Endothelial cell of umbilical vein (primary cell): ENCODE data around the gene TRPM3. TPM values are rescaled to one million over a fixed set of nuclear protein-coding genes. Genes with fewer than 3 reads are reported as not detected.

Experiments
- BruUV-seq: library from RNA; stranded (reverse); fragments of 400-500 nt; replicated peaks from 2 replicates; lab custom pipeline; 2021; lab: Mats Ljungman, UMichigan
- CTCF ChIA-PET: fragments of 300-600, 350-600 bp; sonication (Branson Sonifier 250); formaldehyde crosslinking; loops from one replicate; lab custom pipeline; 2021; ENCODE audit warnings: antibody characterized with exemption, inconsistent platforms; lab: Charles Lee
- POLR2A ChIA-PET: fragments of 300-600, 350-600 bp; sonication (Branson Sonifier 250); formaldehyde crosslinking; loops from one replicate; lab custom pipeline; 2021; ENCODE audit warnings: antibody characterized with exemption, inconsistent platforms; lab: Charles Lee
- DNase-seq: peaks from one replicate; pipeline ENCODE4 v3.0.0-alpha.2; 2011; ENCODE audit warnings: low read depth, low spot score
- FAIRE-seq: peaks from 2 replicates; lab custom pipeline; 2011; peaks lifted over from hg19 to GRCh38; lab: Jason Lieb, UNC
- H2AFZ ChIP-seq: 2 replicates; pipeline ENCODE4 v1.6.0; 2012; ENCODE audit warnings: low read depth, low read length, control low read depth, inconsistent platforms
- H3K27ac ChIP-seq: 2 replicates; pipeline ENCODE4 v1.5.1; 2011; ENCODE audit warnings: low read depth, mild to moderate bottlenecking, control low read depth, low read length, moderate library complexity; ENCODE audit not compliant: insufficient read depth
- H3K27me3 ChIP-seq, 2 experiments: 2 replicates each; pipeline versions ENCODE4 v1.6.0 to v1.6.1; 2011; ENCODE audit warnings: low read length in 2 of 2, mixed read lengths in 1 of 2; ENCODE audit not compliant: control insufficient read depth in 2 of 2, insufficient read depth in 2 of 2
- H3K36me3 ChIP-seq, 2 experiments: 2 replicates in 1 of 2; 3 replicates in 1 of 2; pipeline ENCODE4 v1.5.1; 2011; ENCODE audit warnings: low read length in 2 of 2, mild to moderate bottlenecking in 1 of 2, moderate library complexity in 1 of 2; ENCODE audit not compliant: control insufficient read depth in 2 of 2, insufficient read depth in 2 of 2; ENCODE audit errors: extremely low read depth in 1 of 2
- H3K4me1 ChIP-seq: 3 replicates; pipeline ENCODE4 v1.5.1; 2011; ENCODE audit warnings: mild to moderate bottlenecking, low read length; ENCODE audit not compliant: control insufficient read depth, insufficient read depth; ENCODE audit errors: extremely low read depth
- H3K4me2 ChIP-seq: 2 replicates; pipeline ENCODE4 v1.6.1; 2011; ENCODE audit warnings: low read length, control low read depth, mixed read lengths; ENCODE audit not compliant: insufficient read depth
- H3K4me3 ChIP-seq, 3 experiments: fragments of 200-600 bp in 1 of 3; sonication (generic), shearing (Covaris generic) in 1 of 3; replicated peaks in 1 of 3; 2 replicates each; pipeline ENCODE4 v1.5.1; 2011 to 2016; ENCODE audit warnings: control low read depth in 3 of 3, low read length in 3 of 3, mild to moderate bottlenecking in 2 of 3, inconsistent platforms in 1 of 3, low read depth in 1 of 3, moderate library complexity in 1 of 3; ENCODE audit not compliant: insufficient read depth in 1 of 3
- H3K79me2 ChIP-seq: 2 replicates; pipeline ENCODE4 v1.6.0; 2012; ENCODE audit warnings: low read length, inconsistent platforms; ENCODE audit not compliant: control insufficient read depth, insufficient read depth
- H3K9ac ChIP-seq: replicated peaks from 2 replicates; pipeline ENCODE3; 2011; ENCODE audit warnings: low read length, control low read depth; ENCODE audit not compliant: insufficient read depth; ENCODE audit errors: extremely low read depth
- H3K9me1 ChIP-seq: replicated peaks from 3 replicates; pipeline ENCODE4 v1.6.0; 2011; ENCODE audit warnings: mild to moderate bottlenecking, low read length; ENCODE audit not compliant: control insufficient read depth, insufficient read depth; ENCODE audit errors: extremely low read depth
- H3K9me3 ChIP-seq: replicated peaks from 2 replicates; pipeline ENCODE4 v1.5.1; 2012; ENCODE audit warnings: low read length, inconsistent platforms; ENCODE audit not compliant: control insufficient read depth, insufficient read depth
- H4K20me1 ChIP-seq: replicated peaks from 2 replicates; pipeline ENCODE3; 2011; ENCODE audit warnings: mild to moderate bottlenecking, low read length; ENCODE audit not compliant: control insufficient read depth, insufficient read depth; ENCODE audit errors: extremely low read depth
- CTCF ChIP-seq, 2 donors: IDR thresholded peaks; 1 replicate in 1 of 2; 2 replicates in 1 of 2; pipeline ENCODE4 v1.5.1; 2011; ENCODE audit warnings: low read length in 2 of 2, mild to moderate bottlenecking in 2 of 2, moderate library complexity in 2 of 2, control low read depth in 1 of 2, inconsistent platforms in 1 of 2, low read depth in 1 of 2; ENCODE audit not compliant: insufficient read depth in 1 of 2; ENCODE audit errors: extremely low read depth in 1 of 2
- EZH2 ChIP-seq: IDR thresholded peaks from 2 replicates; pipeline ENCODE4 v1.6.1; 2012; ENCODE audit warnings: borderline replicate concordance, low read depth, mild to moderate bottlenecking, moderate library complexity, low read length, inconsistent platforms; ENCODE audit not compliant: severe bottlenecking
- FOS ChIP-seq: IDR thresholded peaks from 2 replicates; pipeline ENCODE4 v1.6.1; 2011; ENCODE audit warnings: mild to moderate bottlenecking, low read length, moderate library complexity, borderline replicate concordance; ENCODE audit not compliant: insufficient read depth
- GATA2 ChIP-seq: IDR thresholded peaks from 2 replicates; pipeline ENCODE4 v1.7.0; 2011; ENCODE audit warnings: low read depth, mild to moderate bottlenecking, moderate library complexity, mixed read lengths, low read length; ENCODE audit not compliant: insufficient read length, insufficient read depth
- JUN ChIP-seq: IDR thresholded peaks from 2 replicates; pipeline ENCODE4 v1.6.1; 2011; ENCODE audit warnings: borderline replicate concordance, low read depth; ENCODE audit not compliant: insufficient read length, insufficient read depth
- MAX ChIP-seq: IDR thresholded peaks from 2 replicates; pipeline ENCODE4 v1.6.1; 2011; ENCODE audit not compliant: insufficient read depth, insufficient read length
- MYC ChIP-seq: IDR thresholded peaks from one replicate; pipeline ENCODE4 v1.6.1; 2011; ENCODE audit warnings: mild to moderate bottlenecking, low read depth, low read length
- POLR2A ChIP-seq: IDR thresholded peaks from 2 replicates; pipeline ENCODE4 v1.6.1; 2012; ENCODE audit warnings: low read depth, mild to moderate bottlenecking, control low read depth, low read length
- POLR2AphosphoS5 ChIP-seq: IDR thresholded peaks from 2 replicates; pipeline ENCODE4 v1.6.1; 2012; ENCODE audit warnings: low read depth, mild to moderate bottlenecking, control low read depth, low read length, moderate library complexity; ENCODE audit not compliant: insufficient read depth
- dilution Hi-C: fragments of 300-500 bp; cut with MboI; formaldehyde crosslinking; loops from one replicate; pipeline ENCODE4 v1.15.0; 2019; ENCODE audit warnings: low sequenced_read_pairs; ENCODE audit not compliant: extremely low pct_ligation_motif_present
- intact Hi-C: fragments of 100-400 bp; cut with micrococcal nuclease; formaldehyde crosslinking; loops from one replicate; pipeline ENCODE4 v1.10.0; 2022
- polyA plus RNA-seq, 4 experiments: library from polyadenylated mRNA; depleted of rRNA in 3 of 4; stranded (reverse) in 3 of 4; unstranded in 1 of 4; fragments of >200 nt; gene quantifications; 2 replicates each; pipeline versions ENCODE4 v1.2.1 to v1.2.3, GENCODE V29; 2011 to 2012; ENCODE audit warnings: missing spikeins in 1 of 4
- total RNA-seq: library from RNA; stranded (reverse); gene quantifications from 2 replicates; pipeline ENCODE4 v1.2.3, GENCODE V29; 2021

The TRPM3 gene
- total and polyA plus RNA-seq, 2 donors (not counting 3 experiments of a cell fraction or from before 2014, with no cell fraction given) = 0.17 to 0.33 TPM

GRCh38 chr9:70551801-70552200 lies 569.6 kb downstream of the TRPM3 start:
- BruUV-seq = no TSS peak
- no peaks in the 10 kb centered on the region for H3K9me1 ChIP-seq
- H2AFZ ChIP-seq = no peak overlapping the region
- intact Hi-C loops (no loop called here), dilution Hi-C loops (no loop called here)
- ChIA-PET CTCF (interaction anchor here (1.2 to 1.6 kb wide), 2 partner anchors 11 to 50 kb away, joined by 3 to 5 read pairs; no protein-coding TSS in a partner anchor), POLR2A (no interaction called here)
- no peak for DNase-seq
- H3K27me3 ChIP-seq = no peaks in the 10 kb centered on the region
- no peak overlapping the region for H3K9ac ChIP-seq
- no peaks in the 10 kb centered on the region for H3K9me3 ChIP-seq
- H3K36me3 ChIP-seq = no peaks in the 10 kb centered on the region
- H3K4me2 ChIP-seq = no peak overlapping the region
- no peak for FAIRE-seq
- peaks cover 24% of the 10 kb centered on the region for H3K4me1 ChIP-seq
- no peak overlapping the region for H3K4me3 ChIP-seq
- no peaks in the 10 kb centered on the region for H4K20me1 ChIP-seq
- no peak for TF ChIP-seq GATA2
- no peak for TF ChIP-seq EZH2
- TF ChIP-seq JUN = no peak
- no peak for TF ChIP-seq CTCF (IDR thresholded peaks at IDR 0.05; ENCODE audit: extremely low read depth in 1 of 2, insufficient read depth in 1 of 2, low read depth in 1 of 2, low read length in 2 of 2)
- no peak for TF ChIP-seq POLR2A
- no peak for TF ChIP-seq POLR2AphosphoS5
- TF ChIP-seq FOS = no peak
- no peak for TF ChIP-seq MAX
- TF ChIP-seq MYC = no peak
- no peak overlapping the region for H3K27ac ChIP-seq
- H3K79me2 ChIP-seq = no peaks in the 10 kb centered on the region
